ENCODE data around the gene ACBD6.
"Not testable (repeated sequence)": the region's sequence is repeated elsewhere in the genome, so short reads cannot be mapped to it uniquely, and the experiment has no call there.

Gene ACBD6

GRCh38 chr1:180415985-180416633 lies 86.3 kb downstream of the ACBD6 start:
- no peak for DNase-seq (ENCODE audit: low read depth)

- DNase-seq (ENCODE audit: low read depth) = no peak
These were observed 87.0 kb downstream of the ACBD6 start for GRCh38 chr1:180415236-180415848.

GRCh38 chr1:180412583-180412982 lies 89.8 kb downstream of the ACBD6 start:
- no peak for DNase-seq (ENCODE audit: low read depth)

- not testable (repeated sequence) for DNase-seq (ENCODE audit: low read depth)
These were observed 94.2 kb downstream of the ACBD6 start for GRCh38 chr1:180408128-180408527.

GRCh38 chr1:180407051-180407450 lies 95.3 kb downstream of the ACBD6 start:
- no peak for DNase-seq (ENCODE audit: low read depth)

GRCh38 chr1:180402551-180402950 lies 99.8 kb downstream of the ACBD6 start:
- DNase-seq (ENCODE audit: low read depth) = no peak

- no peak for DNase-seq (ENCODE audit: low read depth)
These were observed 100.4 kb downstream of the ACBD6 start for GRCh38 chr1:180402001-180402400.

- no peak for DNase-seq (ENCODE audit: low read depth)
These were observed 105.2 kb downstream of the ACBD6 start for GRCh38 chr1:180397175-180397574.

- no peak for DNase-seq (ENCODE audit: low read depth)
These were observed 109.8 kb downstream of the ACBD6 start for GRCh38 chr1:180392427-180393145.

- no peak for DNase-seq (ENCODE audit: low read depth)
These were observed 110.4 kb downstream of the ACBD6 start for GRCh38 chr1:180392020-180392419.

- DNase-seq (ENCODE audit: low read depth) = no peak
These were observed 115.0 kb downstream of the ACBD6 start for GRCh38 chr1:180387413-180387812.

- DNase-seq (ENCODE audit: low read depth) = no peak
These were observed 115.5 kb downstream of the ACBD6 start for GRCh38 chr1:180386745-180387367.

GRCh38 chr1:180385144-180385543 lies 117.2 kb downstream of the ACBD6 start:
- no peak for DNase-seq (ENCODE audit: low read depth)

- DNase-seq (ENCODE audit: low read depth) = no peak
These were observed 117.9 kb downstream of the ACBD6 start for GRCh38 chr1:180384286-180385005.

GRCh38 chr1:180382326-180383115 lies 119.9 kb downstream of the ACBD6 start:
- DNase-seq (ENCODE audit: low read depth) = no peak

- DNase-seq (ENCODE audit: low read depth) = no peak
These were observed 121.2 kb downstream of the ACBD6 start for GRCh38 chr1:180381184-180381580.

- DNase-seq (ENCODE audit: low read depth) = no peak
These were observed 121.9 kb downstream of the ACBD6 start for GRCh38 chr1:180380259-180381183.

GRCh38 chr1:180376800-180377199 lies 125.6 kb downstream of the ACBD6 start:
- no peak for DNase-seq (ENCODE audit: low read depth)

GRCh38 chr1:180376253-180376652 lies 126.1 kb downstream of the ACBD6 start:
- no peak for DNase-seq (ENCODE audit: low read depth)

GRCh38 chr1:180372728-180373127 lies 129.6 kb downstream of the ACBD6 start:
- DNase-seq (ENCODE audit: low read depth) = no peak
